ENCODE data around the gene KLHL6. TPM values are rescaled to one million over a fixed set of nuclear protein-coding genes. Genes with fewer than 3 reads are reported as not detected.

KLHL6 gene
- total RNA-seq, 4 donors from 2014 or later: 2.1 to 4.5 (median 3.0) TPM

GRCh38 chr3:183519891-183520290, 35.6 kb downstream of the KLHL6 start:
- 84% methylated on average over 2 of the region's 2 CpGs for WGBS, 2 donors
- H3K9me3 ChIP-seq: no peaks in the 10 kb centered on the region
- no peak for TF ChIP-seq CTCF (IDR thresholded peaks at IDR 0.05)
- no peak for TF ChIP-seq POLR2A (IDR thresholded peaks at IDR 0.05)
- TF ChIP-seq EP300 (IDR thresholded peaks at IDR 0.05): no peak

GRCh38 chr3:183518491-183519251, 36.8 kb downstream of the KLHL6 start:
- peaks cover 0 to 5% (median 0%) of the 10 kb centered on the region in 4 donors for H3K4me1 ChIP-seq
- DNase-seq (ENCODE audit: low spot score in 2 of 2): no peak
- no peaks in the 10 kb centered on the region for H3K36me3 ChIP-seq
- TF ChIP-seq POLR2A (IDR thresholded peaks at IDR 0.05): no peak
- no peak for TF ChIP-seq CTCF (IDR thresholded peaks at IDR 0.05)
- no peak for TF ChIP-seq EP300 (IDR thresholded peaks at IDR 0.05)
- H3K9me3 ChIP-seq: no peaks in the 10 kb centered on the region
- WGBS, 2 donors: 42 to 44% methylated on average over 10 of the region's 10 CpGs
- H3K27me3 ChIP-seq: no peaks in the 10 kb centered on the region
- H3K27ac ChIP-seq: no peak overlapping the region
- no peak overlapping the region for H3K4me3 ChIP-seq

More at GRCh38 chr3:183519891-183520290, 35.6 kb downstream of the KLHL6 start:
- H3K27me3 ChIP-seq: no peaks in the 10 kb centered on the region
- DNase-seq (ENCODE audit: low spot score in 2 of 2): no peak
- no peaks in the 10 kb centered on the region for H3K36me3 ChIP-seq
- peaks cover 0 to 5% (median 0%) of the 10 kb centered on the region in 4 donors for H3K4me1 ChIP-seq
- no peak overlapping the region for H3K27ac ChIP-seq
- no peak overlapping the region for H3K4me3 ChIP-seq

GRCh38 chr3:183517607-183518006, 37.9 kb downstream of the KLHL6 start:
- H3K4me3 ChIP-seq: no peak overlapping the region
- no peak for DNase-seq (ENCODE audit: low spot score in 2 of 2)
- TF ChIP-seq POLR2A (IDR thresholded peaks at IDR 0.05): no peak
- no peak for TF ChIP-seq EP300 (IDR thresholded peaks at IDR 0.05)
- TF ChIP-seq CTCF (IDR thresholded peaks at IDR 0.05): no peak
- H3K4me1 ChIP-seq: peaks cover 0 to 5% (median 0%) of the 10 kb centered on the region in 4 donors
- H3K9me3 ChIP-seq: no peaks in the 10 kb centered on the region
- H3K27me3 ChIP-seq: no peaks in the 10 kb centered on the region
- no peak overlapping the region for H3K27ac ChIP-seq
- 91 to 92% methylated on average over 4 of the region's 4 CpGs for WGBS, 2 donors
- no peaks in the 10 kb centered on the region for H3K36me3 ChIP-seq

- H3K9me3 ChIP-seq: no peaks in the 10 kb centered on the region
- DNase-seq (ENCODE audit: low spot score in 2 of 2): no peak
- H3K36me3 ChIP-seq: no peaks in the 10 kb centered on the region
- H3K27me3 ChIP-seq: no peaks in the 10 kb centered on the region
- peak overlapping the region in 1 of 4 donors; percentile 52 for H3K27ac ChIP-seq
- 78 to 79% methylated on average over 9 of the region's 9 CpGs for WGBS, 2 donors
- no peak overlapping the region for H3K4me3 ChIP-seq
- TF ChIP-seq EP300 (IDR thresholded peaks at IDR 0.05): no peak
- TF ChIP-seq CTCF (IDR thresholded peaks at IDR 0.05): no peak
- no peak for TF ChIP-seq POLR2A (IDR thresholded peaks at IDR 0.05)
- H3K4me1 ChIP-seq: peaks cover 0 to 5% (median 2%) of the 10 kb centered on the region in 4 donors
Measured at GRCh38 chr3:183515968-183516851, 39.3 kb downstream of the KLHL6 start.

GRCh38 chr3:183514021-183514420, 41.5 kb downstream of the KLHL6 start:
- 93 to 94% methylated on average over 6 of the region's 6 CpGs for WGBS, 2 donors
- peaks cover 0 to 5% (median 2%) of the 10 kb centered on the region in 4 donors for H3K4me1 ChIP-seq

More at GRCh38 chr3:183514021-183514420, 41.5 kb downstream of the KLHL6 start:
- TF ChIP-seq POLR2A (IDR thresholded peaks at IDR 0.05): no peak
- no peak for TF ChIP-seq CTCF (IDR thresholded peaks at IDR 0.05)
- TF ChIP-seq EP300 (IDR thresholded peaks at IDR 0.05): no peak
- H3K27me3 ChIP-seq: no peaks in the 10 kb centered on the region
- H3K36me3 ChIP-seq: no peaks in the 10 kb centered on the region
- no peak overlapping the region for H3K27ac ChIP-seq
- H3K9me3 ChIP-seq: no peaks in the 10 kb centered on the region
- no peak for DNase-seq (ENCODE audit: low spot score in 2 of 2)
- H3K4me3 ChIP-seq: no peak overlapping the region

All from tibial nerve (tissue), 4 donors.